ENCODE data around the gene PRPF4. TPM values are rescaled to one million over a fixed set of nuclear protein-coding genes. Genes with fewer than 3 reads are reported as not detected.

Gene PRPF4
- total RNA-seq, 1 experiment from 2014 or later: 38.6 TPM

- Mint-ChIP-seq H3K4me3 (ENCODE audit: unreplicated experiment) (no peak overlapping the region), H3K27me3 (ENCODE audit: insufficient read depth, unreplicated experiment) (no peaks in the 10 kb centered on the region), H3K27ac (ENCODE audit: unreplicated experiment) (no peak overlapping the region), H3K36me3 (ENCODE audit: insufficient read depth, unreplicated experiment) (no peaks in the 10 kb centered on the region), H3K9me3 (ENCODE audit: unreplicated experiment) (no peaks in the 10 kb centered on the region), H3K4me1 (ENCODE audit: low read depth, unreplicated experiment) (no peaks in the 10 kb centered on the region)
- no peaks in the 10 kb centered on the region for H3K4me1 ChIP-seq
- intact Hi-C loops (cut with micrococcal nuclease; ENCODE audit: unreplicated experiment): no loop called here
- H3K4me3 ChIP-seq (ENCODE audit: low read depth, low read length): no peak overlapping the region
- ChIA-PET CTCF (no interaction called here), POLR2A (no interaction called here)
- TF ChIP-seq, protein P1, sequence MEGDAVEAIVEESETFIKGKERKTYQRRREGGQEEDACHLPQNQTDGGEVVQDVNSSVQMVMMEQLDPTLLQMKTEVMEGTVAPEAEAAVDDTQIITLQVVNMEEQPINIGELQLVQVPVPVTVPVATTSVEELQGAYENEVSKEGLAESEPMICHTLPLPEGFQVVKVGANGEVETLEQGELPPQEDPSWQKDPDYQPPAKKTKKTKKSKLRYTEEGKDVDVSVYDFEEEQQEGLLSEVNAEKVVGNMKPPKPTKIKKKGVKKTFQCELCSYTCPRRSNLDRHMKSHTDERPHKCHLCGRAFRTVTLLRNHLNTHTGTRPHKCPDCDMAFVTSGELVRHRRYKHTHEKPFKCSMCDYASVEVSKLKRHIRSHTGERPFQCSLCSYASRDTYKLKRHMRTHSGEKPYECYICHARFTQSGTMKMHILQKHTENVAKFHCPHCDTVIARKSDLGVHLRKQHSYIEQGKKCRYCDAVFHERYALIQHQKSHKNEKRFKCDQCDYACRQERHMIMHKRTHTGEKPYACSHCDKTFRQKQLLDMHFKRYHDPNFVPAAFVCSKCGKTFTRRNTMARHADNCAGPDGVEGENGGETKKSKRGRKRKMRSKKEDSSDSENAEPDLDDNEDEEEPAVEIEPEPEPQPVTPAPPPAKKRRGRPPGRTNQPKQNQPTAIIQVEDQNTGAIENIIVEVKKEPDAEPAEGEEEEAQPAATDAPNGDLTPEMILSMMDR (IDR thresholded peaks at IDR 0.05; ENCODE audit: insufficient read depth in 1 of 2, low read depth in 1 of 2, low read length in 1 of 2, severe bottlenecking in 1 of 2, unreplicated experiment in 1 of 2): no peak
- no peaks in the 10 kb centered on the region for H3K27me3 ChIP-seq (replicated peaks; ENCODE audit: control insufficient read depth, insufficient read depth, low read length)
- H3K9me3 ChIP-seq: no peaks in the 10 kb centered on the region
- DNase-seq: no peak
- BruUV-seq (replicated peaks): no TSS peak
- H3K36me3 ChIP-seq (ENCODE audit: control insufficient read depth, insufficient read depth, low read length): no peaks in the 10 kb centered on the region
These were observed 34.3 kb upstream of the PRPF4 start for GRCh38 chr9:113241161-113241560.

- Histone ChIP-seq H3K36me3 (ENCODE audit: control insufficient read depth, insufficient read depth, low read length) (no peaks in the 10 kb centered on the region), H3K9me3 (no peaks in the 10 kb centered on the region), H3K4me3 (ENCODE audit: low read depth, low read length) (no peak overlapping the region), H3K27me3 (replicated peaks; ENCODE audit: control insufficient read depth, insufficient read depth, low read length) (no peaks in the 10 kb centered on the region), H3K4me1 (no peaks in the 10 kb centered on the region)
- CTCF ChIA-PET: no interaction called here
- no peaks in the 10 kb centered on the region for H3K27me3 Mint-ChIP-seq (ENCODE audit: insufficient read depth, unreplicated experiment)
- BruUV-seq (replicated peaks): no TSS peak
- TF ChIP-seq, protein P1 (IDR thresholded peaks at IDR 0.05; ENCODE audit: insufficient read depth in 1 of 2, low read depth in 1 of 2, low read length in 1 of 2, severe bottlenecking in 1 of 2, unreplicated experiment in 1 of 2): no peak
- POLR2A ChIA-PET: no interaction called here
- peaks cover 9% of the 10 kb centered on the region for H3K36me3 Mint-ChIP-seq (ENCODE audit: insufficient read depth, unreplicated experiment)
- no peak overlapping the region for H3K27ac Mint-ChIP-seq (ENCODE audit: unreplicated experiment)
- no peak for DNase-seq
- intact Hi-C loops (cut with micrococcal nuclease; ENCODE audit: unreplicated experiment): no loop called here
- H3K4me3 Mint-ChIP-seq (ENCODE audit: unreplicated experiment): no peak overlapping the region
- H3K4me1 Mint-ChIP-seq (ENCODE audit: low read depth, unreplicated experiment): no peaks in the 10 kb centered on the region
- no peaks in the 10 kb centered on the region for H3K9me3 Mint-ChIP-seq (ENCODE audit: unreplicated experiment)
These were observed 30.9 kb upstream of the PRPF4 start for GRCh38 chr9:113244556-113244955.

- TF ChIP-seq, protein P1 (IDR thresholded peaks at IDR 0.05; ENCODE audit: insufficient read depth in 1 of 2, low read depth in 1 of 2, low read length in 1 of 2, severe bottlenecking in 1 of 2, unreplicated experiment in 1 of 2): no peak
- H3K4me3 ChIP-seq (ENCODE audit: low read depth, low read length): no peak overlapping the region
- ChIA-PET CTCF (no interaction called here), POLR2A (interaction anchor here (0.5 kb wide), 1 partner anchor 25 kb away, joined by 3 read pairs; the partner anchor contains the start of genes FKBP15 and SLC31A1)
- Mint-ChIP-seq H3K27me3 (ENCODE audit: insufficient read depth, unreplicated experiment) (no peaks in the 10 kb centered on the region), H3K9me3 (ENCODE audit: unreplicated experiment) (no peaks in the 10 kb centered on the region), H3K4me1 (ENCODE audit: low read depth, unreplicated experiment) (no peaks in the 10 kb centered on the region), H3K27ac (ENCODE audit: unreplicated experiment) (no peak overlapping the region), H3K36me3 (ENCODE audit: insufficient read depth, unreplicated experiment) (peaks cover 9% of the 10 kb centered on the region), H3K4me3 (ENCODE audit: unreplicated experiment) (no peak overlapping the region)
- no peaks in the 10 kb centered on the region for H3K36me3 ChIP-seq (ENCODE audit: control insufficient read depth, insufficient read depth, low read length)
- DNase-seq: no peak
- BruUV-seq (replicated peaks): no TSS peak
- no peaks in the 10 kb centered on the region for H3K4me1 ChIP-seq
- intact Hi-C loops (cut with micrococcal nuclease; ENCODE audit: unreplicated experiment): no loop called here
- no peaks in the 10 kb centered on the region for H3K9me3 ChIP-seq
- no peaks in the 10 kb centered on the region for H3K27me3 ChIP-seq (replicated peaks; ENCODE audit: control insufficient read depth, insufficient read depth, low read length)
These were observed 29.6 kb upstream of the PRPF4 start for GRCh38 chr9:113245894-113246293.

All from Caco-2 (cell line).